ENCODE measurements around the gene ALG9. TPM values are rescaled to one million over a fixed set of nuclear protein-coding genes. Genes with fewer than 3 reads are reported as not detected.

ALG9 gene
- total RNA-seq, 4 donors from 2014 or later, result 26.2 to 74.3 (median 31.4) TPM

DNA sequence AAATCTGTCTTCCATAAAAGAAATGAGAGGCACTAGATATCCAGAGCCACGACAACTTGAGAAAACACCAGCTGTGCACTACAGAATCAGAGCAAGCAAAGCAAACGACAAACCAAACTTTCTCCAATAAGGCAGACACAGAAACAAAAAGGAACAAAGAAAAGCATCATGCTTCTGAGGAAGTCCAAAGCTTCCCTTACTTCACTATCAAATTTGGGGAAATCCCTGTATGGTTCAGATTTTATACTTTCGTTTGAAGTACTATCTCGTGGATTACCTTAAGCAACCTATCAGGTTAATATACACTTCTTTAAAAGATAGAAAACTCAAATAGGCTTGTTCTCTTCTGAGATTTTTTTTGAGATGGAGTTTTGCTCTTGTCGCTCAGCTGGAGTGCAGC, 27.7 kb downstream of the ALG9 start:
- DNase-seq (ENCODE audit: low spot score in 2 of 2), result no peak
- peaks cover 46% of the 10 kb centered on the region for H3K36me3 ChIP-seq
- H3K4me3 ChIP-seq, result no peak overlapping the region
- WGBS, result 92% methylated on average over 5 of the region's 5 CpGs
- no peak overlapping the region for H3K27ac ChIP-seq
- H3K27me3 ChIP-seq, result no peaks in the 10 kb centered on the region
- no peaks in the 10 kb centered on the region for H3K4me1 ChIP-seq
- TF ChIP-seq POLR2A (IDR thresholded peaks at IDR 0.05), result no peak
- TF ChIP-seq POLR2AphosphoS5 (IDR thresholded peaks at IDR 0.05), result no peak
- TF ChIP-seq EP300 (IDR thresholded peaks at IDR 0.05), result no peak
- no peak for TF ChIP-seq CTCF (IDR thresholded peaks at IDR 0.05)
- no peaks in the 10 kb centered on the region for H3K9me3 ChIP-seq

DNA sequence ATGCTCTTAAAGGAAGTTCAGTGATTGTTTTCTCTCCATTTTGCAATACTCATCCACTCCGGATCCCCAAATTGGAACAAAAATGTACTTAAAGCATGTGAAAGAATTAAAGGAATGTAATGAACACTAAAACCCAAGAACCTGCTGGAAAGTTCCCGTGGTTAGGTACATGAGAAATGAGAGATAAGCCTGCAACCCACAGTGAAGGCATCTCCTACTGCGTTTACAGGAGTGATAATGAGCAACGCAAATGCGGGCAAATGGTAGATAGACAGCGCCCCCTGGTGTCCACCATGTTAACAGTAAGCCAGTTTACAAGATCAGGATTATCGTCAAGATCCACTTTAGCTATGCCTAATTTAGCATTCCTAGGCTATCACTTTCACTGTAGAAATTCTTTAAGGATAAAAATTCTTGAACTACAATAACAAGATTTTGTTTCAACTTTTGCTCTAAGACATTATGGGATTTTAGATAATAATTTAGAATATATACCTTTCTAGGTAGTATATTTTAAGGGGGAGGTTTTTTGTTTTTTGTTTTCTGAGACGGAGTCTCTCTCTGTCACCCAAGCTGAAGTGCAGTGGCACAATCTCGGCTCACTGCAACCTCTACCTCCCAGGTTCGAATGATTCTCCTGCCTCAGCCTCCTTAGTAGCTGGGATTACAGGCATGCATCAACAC, 29.9 kb downstream of the ALG9 start:
- Histone ChIP-seq H3K27ac (no peak overlapping the region), H3K36me3 (peaks cover 40% of the 10 kb centered on the region), H3K4me1 (no peaks in the 10 kb centered on the region), H3K27me3 (no peaks in the 10 kb centered on the region), H3K4me3 (no peak overlapping the region), H3K9me3 (no peaks in the 10 kb centered on the region)
- TF ChIP-seq CTCF (IDR thresholded peaks at IDR 0.05) (peak; percentile 74 to 87), EP300 (IDR thresholded peaks at IDR 0.05) (no peak)
- 26% methylated on average over 10 of the region's 10 CpGs for WGBS
- peak; percentile 94 to 97 for DNase-seq (ENCODE audit: low spot score in 2 of 2)

DNA sequence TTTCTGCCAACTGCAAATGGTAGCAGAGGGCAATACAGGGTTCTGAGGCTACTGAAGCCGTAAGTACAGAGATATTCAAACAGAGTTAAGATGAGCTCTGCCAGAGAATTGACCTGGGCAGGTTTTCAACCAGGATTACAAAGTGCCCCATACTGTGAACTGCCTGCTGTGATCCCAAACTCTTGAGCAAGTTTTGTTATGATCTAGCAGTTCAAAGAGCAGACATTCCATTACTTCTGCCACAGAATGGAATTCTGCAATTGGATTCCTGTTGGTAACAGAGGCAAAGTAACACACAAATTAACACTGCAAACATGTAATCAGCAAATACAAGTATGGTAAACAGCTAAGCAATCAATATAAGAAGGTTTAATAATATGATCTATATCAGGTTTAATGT, 31.2 kb downstream of the ALG9 start:
- Histone ChIP-seq H3K4me1 (no peaks in the 10 kb centered on the region), H3K4me3 (no peak overlapping the region), H3K9me3 (no peaks in the 10 kb centered on the region), H3K36me3 (peaks cover 47% of the 10 kb centered on the region), H3K27me3 (no peaks in the 10 kb centered on the region), H3K27ac (no peak overlapping the region)
- TF ChIP-seq POLR2A (IDR thresholded peaks at IDR 0.05) (no peak), CTCF (IDR thresholded peaks at IDR 0.05) (no peak), EP300 (IDR thresholded peaks at IDR 0.05) (no peak), POLR2AphosphoS5 (IDR thresholded peaks at IDR 0.05) (no peak)
- WGBS, result 84% methylated on average over 1 of the region's 1 CpG
- DNase-seq (ENCODE audit: low spot score in 2 of 2), result no peak

- no peaks in the 10 kb centered on the region for H3K4me1 ChIP-seq
- no peak overlapping the region for H3K27ac ChIP-seq
- H3K27me3 ChIP-seq, result no peaks in the 10 kb centered on the region
- WGBS, result 90% methylated on average over 5 of the region's 5 CpGs
- DNase-seq (ENCODE audit: low spot score in 2 of 2), result no peak
- peaks cover 29% of the 10 kb centered on the region for H3K36me3 ChIP-seq
- no peaks in the 10 kb centered on the region for H3K9me3 ChIP-seq
- H3K4me3 ChIP-seq, result no peak overlapping the region
- TF ChIP-seq POLR2AphosphoS5 (IDR thresholded peaks at IDR 0.05), result no peak
- TF ChIP-seq EP300 (IDR thresholded peaks at IDR 0.05), result no peak
- no peak for TF ChIP-seq CTCF (IDR thresholded peaks at IDR 0.05)
- TF ChIP-seq POLR2A (IDR thresholded peaks at IDR 0.05), result no peak
These were observed 33.3 kb downstream of the ALG9 start for GRCh38 chr11:111838054-111838453.

GRCh38 chr11:111837366-111837891, 34.0 kb downstream of the ALG9 start:
- 94% methylated on average over 5 of the region's 5 CpGs for WGBS
- Histone ChIP-seq H3K9me3 (no peaks in the 10 kb centered on the region), H3K4me1 (no peaks in the 10 kb centered on the region), H3K27ac (no peak overlapping the region), H3K27me3 (no peaks in the 10 kb centered on the region), H3K36me3 (peaks cover 28% of the 10 kb centered on the region), H3K4me3 (no peak overlapping the region)
- TF ChIP-seq EP300 (IDR thresholded peaks at IDR 0.05), result no peak
- no peak for TF ChIP-seq CTCF (IDR thresholded peaks at IDR 0.05)
- no peak for TF ChIP-seq POLR2A (IDR thresholded peaks at IDR 0.05)
- TF ChIP-seq POLR2AphosphoS5 (IDR thresholded peaks at IDR 0.05), result no peak
- no peak for DNase-seq (ENCODE audit: low spot score in 2 of 2)
